UCSD-AML1 (cell line): ENCODE results near the gene SPSB4.

ENCODE experiments used
- DNase-seq: peaks from one replicate; lab custom pipeline; 2025; ENCODE audit not compliant: unreplicated experiment; lab: John Stamatoyannopoulos, UW

The SPSB4 gene

DNA sequence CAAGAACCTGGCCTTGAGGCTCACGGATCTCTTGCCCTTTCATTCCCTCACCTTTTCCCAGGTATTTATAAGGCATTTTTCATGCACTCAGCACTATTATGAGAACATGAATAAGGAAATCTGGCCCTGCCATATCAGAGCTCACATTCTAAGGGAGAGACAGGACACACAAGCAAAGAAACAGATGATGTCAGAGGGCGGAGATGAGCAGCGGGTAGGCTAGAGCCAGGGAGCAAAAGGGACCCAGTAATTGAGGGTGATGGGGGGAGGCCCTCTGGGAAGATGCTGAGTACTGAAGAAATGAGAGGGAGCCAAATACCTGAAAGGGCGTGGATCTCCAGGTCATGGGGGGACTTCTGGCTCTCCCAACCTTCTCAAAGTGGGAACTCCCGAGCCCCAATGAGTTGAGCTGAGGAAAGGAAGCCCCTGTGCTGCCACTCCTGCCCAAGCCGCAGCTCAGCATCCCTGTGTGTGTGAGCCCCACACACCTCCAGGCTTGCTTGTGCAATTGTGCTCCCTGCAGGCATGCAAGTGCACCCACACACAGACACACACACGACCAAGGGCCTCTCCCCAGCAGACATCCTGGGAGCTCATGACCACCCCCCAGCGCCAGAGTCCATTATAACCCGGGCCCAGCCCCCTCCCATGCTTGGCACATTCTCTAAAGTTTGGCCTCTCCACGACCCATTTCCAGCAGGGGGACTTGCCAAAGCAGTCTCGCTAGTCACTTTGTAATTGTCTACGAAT lies 99.1 kb downstream of the SPSB4 start:
- DNase-seq = no peak

DNA sequence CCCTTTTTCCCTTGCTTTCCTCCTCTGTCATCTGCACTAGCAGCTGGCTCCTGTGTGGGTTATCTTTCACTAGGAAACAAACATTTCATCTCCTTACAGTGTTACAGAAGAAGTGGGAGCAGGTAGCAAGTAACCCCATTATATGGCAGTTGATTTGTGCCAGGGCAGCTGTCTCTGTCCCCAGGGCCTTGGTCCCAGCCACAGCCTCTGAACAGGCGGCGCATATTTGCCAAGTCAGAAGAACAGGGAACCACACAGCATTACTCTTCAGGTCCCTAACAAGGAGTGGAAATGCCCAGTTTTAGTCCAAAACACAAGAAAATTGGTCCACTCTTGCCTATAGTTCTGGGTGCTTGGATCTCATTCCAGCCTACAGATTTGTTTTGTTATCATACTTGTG lies 99.8 kb downstream of the SPSB4 start:
- no peak for DNase-seq

- DNase-seq = no peak
Measured at GRCh38 chr3:141151439-141151838, 100.3 kb downstream of the SPSB4 start.

- no peak for DNase-seq
Measured at GRCh38 chr3:141152130-141152529, 101.0 kb downstream of the SPSB4 start.

DNA sequence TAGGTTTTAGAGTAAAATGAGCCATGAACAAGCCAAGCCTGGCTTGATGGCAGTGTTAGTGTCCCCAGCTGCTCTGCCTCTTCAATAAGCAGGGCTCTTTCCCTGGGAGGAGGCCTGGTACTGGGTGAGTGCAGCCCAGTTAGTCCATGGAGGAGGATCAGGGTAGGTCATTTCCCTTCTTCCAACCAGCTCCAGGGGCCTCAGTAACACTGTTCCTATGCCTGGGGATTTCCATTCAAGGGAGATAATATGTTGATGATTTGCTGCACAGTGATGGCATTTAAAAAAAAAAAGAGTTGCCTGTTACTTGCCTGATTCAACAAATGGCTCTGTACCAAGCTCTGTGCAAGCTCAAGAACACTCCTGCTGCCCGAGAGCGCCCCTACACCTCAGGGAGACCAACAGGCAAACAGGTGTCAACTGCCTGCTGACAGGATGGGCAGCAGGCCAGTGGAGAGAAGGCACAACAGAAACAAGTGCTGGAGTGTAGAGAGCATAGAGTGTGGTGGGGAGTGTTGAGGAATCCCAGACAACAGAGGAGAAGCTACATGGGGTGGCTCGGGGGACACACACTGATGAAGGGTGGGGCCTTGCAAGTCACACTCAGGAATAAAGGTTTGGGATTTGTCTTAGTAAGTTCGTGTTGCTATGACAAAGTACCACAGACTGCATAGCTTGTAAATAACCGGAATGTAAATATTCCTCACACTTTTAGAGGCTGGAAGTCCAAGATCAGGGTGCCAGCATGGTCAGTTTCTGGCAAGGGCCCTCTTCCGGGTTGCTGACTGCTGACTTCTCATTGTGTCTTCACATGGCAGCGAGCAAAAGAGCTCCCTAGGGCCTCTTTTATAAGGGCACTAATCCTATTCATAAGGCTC lies 101.9 kb downstream of the SPSB4 start:
- DNase-seq = no peak

DNA sequence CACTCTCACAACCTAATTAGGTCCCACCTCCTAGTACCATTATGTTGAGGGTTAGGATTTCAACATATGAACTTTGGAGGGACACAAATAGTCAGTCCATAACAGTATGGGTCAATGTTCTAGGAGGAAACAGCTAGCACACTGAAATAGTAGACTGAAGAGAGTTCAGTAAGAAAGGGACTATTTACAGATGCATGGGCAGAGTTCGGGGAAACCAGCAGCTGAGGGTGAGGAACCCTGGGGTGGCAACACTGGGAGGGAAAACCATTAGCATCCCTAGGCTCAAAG lies 102.5 kb downstream of the SPSB4 start:
- no peak for DNase-seq

GRCh38 chr3:141164852-141165251 lies 113.7 kb downstream of the SPSB4 start:
- no peak for DNase-seq

DNA sequence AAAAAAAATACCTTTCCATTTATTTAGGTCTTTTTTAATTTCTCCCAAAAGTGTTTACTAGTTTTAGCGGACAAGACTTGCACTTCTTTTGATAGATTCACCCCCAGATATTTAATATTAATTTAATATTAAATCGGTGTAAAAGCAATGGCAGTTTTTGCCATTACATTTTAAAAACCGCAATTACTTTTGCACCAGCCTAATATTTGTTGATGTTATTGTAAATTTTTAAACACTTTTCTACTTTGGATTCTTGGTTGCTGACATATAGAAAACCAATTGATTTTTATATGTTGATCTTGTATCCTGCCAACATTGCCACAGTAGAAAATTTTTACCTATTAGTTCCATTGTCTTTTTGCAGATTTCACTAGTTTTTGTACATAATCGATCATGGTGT lies 116.5 kb downstream of the SPSB4 start:
- DNase-seq = no peak

- no peak for DNase-seq
Measured at GRCh38 chr3:141170678-141171295, 119.6 kb downstream of the SPSB4 start.

DNA sequence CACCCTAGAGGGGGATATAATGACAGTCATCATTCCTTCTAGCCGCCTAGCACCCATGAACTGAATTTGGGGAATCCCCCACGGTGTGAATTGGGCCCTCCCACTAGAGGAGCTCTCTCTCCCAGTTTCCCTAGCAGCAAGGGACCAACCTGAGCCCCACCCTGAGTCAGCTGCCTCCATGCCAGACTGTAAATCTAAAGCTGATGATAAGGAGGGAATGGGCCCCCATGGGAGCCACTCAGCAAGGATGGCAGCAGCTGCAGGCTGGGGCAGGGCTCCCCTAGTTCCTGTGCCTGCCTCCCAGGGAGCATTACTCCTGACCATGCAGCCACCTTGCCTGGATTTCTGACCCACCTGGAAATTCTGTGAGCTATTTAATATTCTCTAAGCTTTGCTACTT lies 123.5 kb downstream of the SPSB4 start:
- DNase-seq = no peak

DNA sequence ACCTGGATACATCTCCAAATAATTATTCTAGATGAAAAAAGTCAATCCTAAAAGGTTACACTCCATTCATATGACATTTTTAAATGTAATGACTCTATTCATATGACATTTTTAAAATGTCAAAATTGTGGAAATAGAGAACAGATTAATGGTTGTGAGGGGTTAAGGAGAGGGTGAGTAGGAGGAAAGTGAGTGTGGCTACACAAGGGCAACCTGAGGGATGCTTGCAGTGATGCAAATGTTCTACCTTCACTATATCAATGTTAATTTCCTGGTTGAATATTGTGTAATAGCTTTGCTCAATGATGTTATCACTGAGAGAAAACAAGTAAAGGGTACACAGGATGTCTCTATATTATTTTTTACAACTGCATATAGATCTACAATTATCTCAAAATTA lies 125.6 kb downstream of the SPSB4 start:
- no peak for DNase-seq

GRCh38 chr3:141178026-141178425 lies 126.9 kb downstream of the SPSB4 start:
- no peak for DNase-seq

DNA sequence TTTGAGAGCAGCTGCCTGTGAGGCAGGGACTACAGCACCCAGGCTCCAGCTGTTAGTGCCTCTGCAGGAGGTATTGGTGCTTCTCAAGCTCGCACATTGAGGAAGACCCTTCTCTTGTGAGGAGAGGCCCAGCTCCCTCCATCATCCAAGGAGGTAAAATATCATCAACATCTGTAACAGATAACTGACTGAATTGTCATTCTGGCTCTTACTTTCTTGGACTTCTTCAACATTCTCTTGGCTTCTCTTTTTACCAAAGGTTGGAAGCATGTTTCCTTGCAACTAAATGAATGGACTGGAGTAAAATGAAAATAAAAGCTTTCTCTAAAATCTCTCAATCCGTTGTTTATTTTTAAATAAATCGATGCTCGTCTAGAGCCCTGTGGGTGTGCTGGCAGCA lies 127.4 kb downstream of the SPSB4 start:
- no peak for DNase-seq

- DNase-seq = no peak
Measured at GRCh38 chr3:141179983-141180382, 128.8 kb downstream of the SPSB4 start.

DNA sequence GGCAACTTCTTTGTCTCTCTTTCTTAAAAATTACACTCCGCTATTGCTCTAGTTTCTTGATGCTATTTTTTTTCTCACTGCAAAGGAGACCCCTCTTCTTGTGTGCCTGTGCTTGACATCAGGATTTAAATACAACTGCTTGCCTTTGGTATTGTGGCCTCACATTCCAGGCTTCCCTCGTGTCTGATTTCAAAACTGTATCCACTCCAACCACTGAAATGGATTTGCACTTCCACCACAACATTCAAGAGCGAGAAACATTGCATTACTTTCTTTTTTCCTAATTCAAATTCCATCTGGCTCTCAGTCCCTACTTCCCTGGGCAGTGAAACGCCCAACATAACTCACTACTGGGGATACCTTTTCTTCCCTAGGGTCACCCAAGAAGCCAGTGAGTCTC lies 130.0 kb downstream of the SPSB4 start:
- no peak for DNase-seq

GRCh38 chr3:141181819-141182218 lies 130.7 kb downstream of the SPSB4 start:
- no peak for DNase-seq

DNA sequence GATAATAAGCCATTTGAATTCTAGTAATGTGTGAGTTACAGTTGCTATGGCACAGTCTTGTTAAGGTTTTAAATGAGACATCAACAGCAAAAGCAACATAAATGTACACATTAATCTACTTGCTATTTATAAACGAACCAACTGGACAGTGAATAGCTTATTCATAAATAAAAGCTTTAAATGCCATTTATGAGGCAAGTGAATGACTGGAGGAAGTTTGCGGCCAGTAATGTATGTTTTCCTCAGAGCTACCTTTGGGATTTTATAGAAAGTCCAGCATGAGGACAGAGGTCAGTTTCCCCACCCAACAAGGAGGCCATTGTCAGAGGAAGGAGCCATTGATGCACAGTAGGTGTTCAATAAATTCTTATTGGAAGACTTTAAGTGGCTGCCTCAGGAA lies 132.5 kb downstream of the SPSB4 start:
- no peak for DNase-seq

GRCh38 chr3:141184430-141184829 lies 133.3 kb downstream of the SPSB4 start:
- DNase-seq = no peak

GRCh38 chr3:141191097-141191749 lies 140.1 kb downstream of the SPSB4 start:
- no peak for DNase-seq

GRCh38 chr3:141192345-141192744 lies 141.2 kb downstream of the SPSB4 start:
- peak; percentile 95 for DNase-seq

DNA sequence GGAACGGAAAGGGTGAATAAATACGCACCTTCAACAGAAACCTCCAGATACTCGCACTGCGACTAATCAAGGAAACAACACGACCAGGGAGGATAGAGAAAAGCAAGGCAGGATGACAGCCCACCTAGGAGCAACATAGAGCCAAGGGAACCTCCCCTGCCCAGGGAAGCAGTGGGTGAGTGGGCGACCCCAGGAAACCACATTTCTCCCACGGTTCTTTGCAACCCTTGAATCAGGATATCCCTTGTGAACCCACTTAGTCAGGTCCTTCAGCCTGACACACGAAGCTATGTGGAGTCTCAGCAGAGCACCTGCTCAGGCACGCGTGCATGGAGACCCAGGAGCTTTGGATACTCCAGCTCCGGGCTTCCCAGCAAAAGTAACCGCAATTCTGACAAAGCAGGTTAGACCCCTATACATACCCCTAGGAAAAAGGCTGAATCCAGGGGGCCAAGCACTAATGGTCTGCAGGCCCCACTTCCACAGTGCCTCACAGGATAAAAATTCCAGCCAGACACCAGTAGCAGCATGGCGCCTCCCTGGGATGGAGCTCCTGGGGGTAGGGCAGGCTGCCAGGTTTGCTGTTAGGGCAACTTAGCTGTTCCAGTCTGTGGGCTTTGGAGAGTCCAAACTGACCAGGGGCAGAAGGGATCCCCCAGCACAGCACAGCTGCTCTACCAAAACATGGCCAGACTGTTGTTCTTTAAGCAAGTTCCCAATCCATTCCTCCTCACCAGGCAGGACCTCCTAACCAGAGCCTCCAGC lies 142.1 kb downstream of the SPSB4 start:
- DNase-seq = no peak
